NCI-H2107 treated with DMSO at 0.1 percent for 48 hours (cell line): ENCODE data around the gene FAM98C.
"Not testable (repeated sequence)": the region's sequence is repeated elsewhere in the genome, so short reads cannot be mapped to it uniquely, and the experiment has no call there.

Source experiments
- DNase-seq: peaks from one replicate; lab custom pipeline; 2025; ENCODE audit not compliant: unreplicated experiment; lab: John Stamatoyannopoulos, UW

Gene FAM98C

DNA sequence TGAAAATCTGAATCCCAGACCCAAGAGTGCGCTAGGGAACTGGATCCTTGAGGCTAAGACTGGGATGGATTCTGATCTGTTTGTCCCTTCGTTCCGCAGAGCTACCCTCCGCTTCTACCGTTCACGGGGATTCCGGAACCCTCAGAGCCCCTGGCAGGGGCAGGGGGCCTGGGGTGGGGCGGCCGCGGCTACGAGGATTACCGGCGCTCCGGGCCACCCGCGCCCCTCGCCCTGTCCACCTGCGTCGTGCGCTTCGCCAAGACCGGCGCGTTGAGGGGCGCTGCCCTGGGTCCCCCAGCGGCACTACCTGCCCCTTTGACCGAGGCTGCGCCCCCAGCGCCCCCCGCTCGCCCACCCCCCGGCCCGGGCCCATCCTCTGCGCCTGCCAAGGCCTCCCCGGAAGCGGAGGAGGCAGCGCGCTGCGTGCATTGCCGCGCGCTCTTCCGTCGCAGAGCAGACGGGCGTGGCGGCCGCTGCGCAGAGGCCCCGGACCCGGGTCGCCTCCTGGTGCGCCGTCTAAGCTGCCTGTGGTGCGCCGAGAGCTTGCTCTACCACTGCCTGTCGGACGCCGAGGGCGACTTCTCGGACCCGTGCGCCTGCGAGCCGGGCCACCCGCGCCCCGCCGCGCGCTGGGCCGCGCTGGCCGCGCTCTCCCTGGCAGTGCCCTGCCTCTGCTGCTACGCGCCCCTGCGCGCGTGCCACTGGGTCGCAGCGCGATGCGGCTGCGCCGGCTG lies 7.3 kb upstream of the FAM98C start:
- DNase-seq: no peak

DNA sequence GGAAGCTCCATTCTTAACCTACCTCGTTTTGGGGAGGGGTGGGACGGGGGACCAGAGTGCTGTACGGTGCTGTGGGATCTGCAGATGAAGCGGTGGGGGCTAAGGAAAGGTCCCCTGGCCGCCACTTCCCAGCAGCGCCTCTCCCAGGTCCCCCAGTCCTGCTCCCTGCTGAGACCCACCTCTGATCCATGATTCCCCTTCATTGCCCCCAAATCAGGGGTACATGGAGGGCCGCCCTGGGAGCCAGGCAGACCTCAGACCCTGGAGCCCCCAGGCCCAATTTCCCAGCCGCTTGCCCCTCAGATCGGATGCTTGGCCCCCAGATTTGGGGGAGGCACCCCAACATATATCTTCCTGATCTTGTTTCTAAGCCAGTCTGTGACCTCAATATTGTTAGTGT lies 3.8 kb upstream of the FAM98C start:
- no peak for DNase-seq

DNA sequence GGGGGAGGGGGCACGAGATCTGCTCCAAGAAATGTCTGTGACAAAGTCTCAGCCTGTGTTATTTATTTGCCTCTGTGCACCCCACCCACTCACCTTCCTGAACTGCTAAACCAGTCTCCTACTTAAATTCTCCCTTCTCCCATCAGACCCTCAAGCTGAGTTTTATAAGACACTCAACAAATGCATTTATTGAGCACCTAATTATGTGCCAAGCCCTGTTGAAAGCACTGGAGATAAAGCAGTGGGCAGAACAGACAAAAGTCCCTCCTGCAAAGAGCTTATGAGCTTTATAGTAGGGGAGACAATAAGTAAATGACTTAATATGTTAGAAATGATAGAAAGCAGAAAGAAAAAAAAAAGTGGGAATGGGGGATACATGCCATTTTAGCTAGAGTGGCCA lies 3.4 kb upstream of the FAM98C start:
- no peak for DNase-seq

DNA sequence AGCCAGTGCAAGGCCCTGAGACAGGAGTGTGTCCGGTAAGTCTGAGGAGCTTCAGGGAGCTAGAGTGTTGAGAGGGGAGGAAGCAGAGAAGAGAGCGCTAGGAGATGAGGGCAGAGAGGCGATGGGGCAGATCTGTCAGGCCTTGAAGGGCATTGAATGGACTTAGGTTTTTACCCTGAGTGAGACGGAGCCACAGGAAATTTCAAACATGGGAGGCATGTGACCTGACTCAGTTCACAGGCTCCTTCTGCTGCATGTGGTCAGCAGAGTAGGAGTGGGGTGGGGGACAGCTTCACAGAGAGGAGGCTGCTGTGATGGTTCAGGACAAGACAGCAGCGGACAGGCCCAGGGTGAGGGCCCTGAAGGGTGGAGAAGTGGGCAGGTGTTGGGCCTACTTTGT lies 2.5 kb upstream of the FAM98C start:
- no peak for DNase-seq

DNA sequence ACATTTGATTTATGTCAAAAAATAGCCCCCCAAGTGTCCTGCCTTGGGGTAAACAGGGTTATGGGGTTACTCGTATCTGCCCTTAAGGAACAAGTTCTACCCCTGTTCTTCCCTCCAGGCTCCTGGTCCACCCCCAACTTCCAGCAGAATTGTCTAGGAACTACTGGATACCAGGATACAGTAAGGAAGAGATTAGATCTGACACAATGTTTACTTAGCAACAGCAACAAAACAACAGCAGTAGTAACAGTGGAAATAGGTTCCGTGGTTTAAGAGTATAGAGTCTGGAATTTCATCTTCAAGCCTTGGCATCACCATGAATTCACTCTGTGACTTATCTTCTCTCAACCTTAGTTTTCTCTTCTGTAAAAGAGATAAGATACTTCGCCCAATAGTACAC lies 1.7 kb upstream of the FAM98C start:
- no peak for DNase-seq

DNA sequence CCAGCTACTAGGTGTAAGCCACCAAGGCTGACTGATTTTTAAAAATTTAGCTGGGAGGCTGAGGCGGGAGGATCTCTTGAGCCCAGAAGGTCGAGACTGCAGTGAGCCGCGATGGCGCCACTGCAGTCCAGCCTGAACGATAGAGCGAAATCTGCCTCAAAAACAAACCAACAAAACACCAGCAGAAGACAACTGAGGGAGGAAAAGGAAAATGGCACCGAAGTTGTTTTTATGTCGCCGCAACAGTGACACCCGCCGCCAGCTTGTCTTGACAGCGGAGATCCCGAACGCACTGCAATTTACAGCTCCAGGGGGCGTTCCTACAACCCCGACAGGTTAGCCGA lies 298 bp upstream of the FAM98C start:
- DNase-seq: no peak

GRCh38 chr19:38404858-38405257 lies 2.0 kb downstream of the FAM98C start:
- DNase-seq: no peak

DNA sequence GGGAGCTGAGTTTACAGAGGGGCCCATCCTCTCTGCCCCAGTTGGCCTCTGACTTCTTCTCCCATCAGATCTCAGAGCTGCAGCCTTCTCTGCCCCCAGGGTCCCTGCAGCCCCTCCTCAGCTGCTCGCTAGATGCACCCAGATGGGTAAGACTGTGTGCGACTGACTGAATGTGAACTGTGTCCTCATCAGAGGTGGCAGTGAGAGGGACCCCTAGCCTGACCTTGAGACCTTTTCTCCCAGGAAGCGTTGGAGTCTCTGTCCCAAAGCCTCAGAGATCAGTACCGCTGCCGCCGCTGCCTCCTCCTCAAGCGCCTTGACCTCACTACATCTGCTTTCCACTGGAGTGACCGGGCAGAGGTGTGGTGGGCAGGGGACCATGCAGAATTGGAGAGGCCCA lies 2.4 kb downstream of the FAM98C start:
- DNase-seq: no peak

- no peak for DNase-seq
Measured at GRCh38 chr19:38409631-38410133, 6.8 kb downstream of the FAM98C start.

- not testable (repeated sequence) for DNase-seq
Measured at GRCh38 chr19:38410407-38410806, 7.5 kb downstream of the FAM98C start.

GRCh38 chr19:38411041-38411712 lies 8.3 kb downstream of the FAM98C start:
- DNase-seq: no peak

- DNase-seq: not testable (repeated sequence)
Measured at GRCh38 chr19:38411898-38412297, 9.0 kb downstream of the FAM98C start.

GRCh38 chr19:38412491-38412890 lies 9.6 kb downstream of the FAM98C start:
- DNase-seq: no peak

- DNase-seq: no peak
Measured at GRCh38 chr19:38412961-38413360, 10.1 kb downstream of the FAM98C start.

GRCh38 chr19:38413416-38413815 lies 10.5 kb downstream of the FAM98C start:
- no peak for DNase-seq

DNA sequence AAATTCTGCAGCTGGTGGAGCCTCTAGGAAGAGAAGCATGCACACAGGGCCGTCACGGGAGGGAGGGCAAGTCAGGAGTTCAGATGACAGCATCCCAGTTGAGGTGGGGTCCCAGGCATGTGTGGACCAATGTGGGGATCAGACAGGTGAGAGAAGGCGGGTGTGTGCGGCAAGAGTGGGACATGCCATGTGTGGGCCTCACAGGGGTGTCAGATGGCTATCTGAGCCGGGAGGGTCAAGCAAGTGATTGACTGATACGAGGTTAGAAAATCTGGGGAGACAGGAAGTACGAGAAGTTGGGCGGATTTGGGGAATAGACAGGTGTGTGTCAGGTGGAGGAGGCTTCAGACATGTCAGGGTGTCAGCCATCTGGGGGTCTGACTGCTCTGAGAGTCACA lies 14.3 kb downstream of the FAM98C start:
- DNase-seq: no peak

DNA sequence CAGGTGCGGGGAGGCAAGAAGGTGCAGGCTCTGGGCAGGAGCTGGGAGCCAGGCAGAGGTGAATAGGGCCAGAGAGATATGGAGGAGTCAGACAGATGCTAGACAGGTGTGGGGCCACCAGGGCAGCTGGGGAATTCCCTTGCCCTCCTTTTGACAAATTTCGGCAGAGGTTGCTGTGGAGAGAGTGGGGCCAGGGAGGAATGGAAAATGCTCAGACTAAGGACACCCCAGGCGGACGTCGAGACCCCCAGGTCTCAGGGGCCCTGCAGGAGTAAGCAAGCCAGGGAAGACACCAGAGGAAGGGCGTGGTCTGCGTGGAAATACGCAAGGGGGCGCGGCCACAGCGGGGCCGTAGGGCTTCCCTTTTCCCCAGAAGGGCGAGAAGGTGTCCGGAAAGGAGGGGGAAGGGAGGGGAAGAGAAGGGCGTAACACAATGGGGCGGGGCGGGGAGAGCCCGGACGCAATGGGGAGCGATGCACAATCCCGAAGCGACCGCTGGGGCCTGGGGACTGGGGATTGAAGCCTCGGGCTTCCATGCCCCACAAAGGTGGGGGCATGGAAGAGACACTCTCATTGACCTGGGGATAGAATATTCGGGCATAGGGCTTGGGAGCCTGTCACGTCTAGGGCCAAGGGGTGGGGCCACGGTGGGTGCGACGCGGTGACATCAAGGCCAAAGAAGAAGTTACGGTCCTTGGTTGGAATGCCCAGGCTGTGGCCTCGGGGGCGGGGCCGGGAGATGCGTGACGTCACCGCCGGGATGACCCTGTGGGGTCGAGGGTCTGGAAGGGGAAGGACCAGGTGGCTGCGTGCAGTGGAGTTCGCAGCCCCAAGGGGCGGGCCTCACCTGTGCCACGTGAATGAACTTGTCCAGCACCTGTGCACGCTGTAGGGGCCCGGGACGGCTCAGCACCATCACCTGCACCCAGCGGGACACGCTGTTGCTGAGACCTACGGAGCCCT lies 14.9 kb downstream of the FAM98C start:
- DNase-seq: no peak

GRCh38 chr19:38420935-38421334 lies 18.0 kb downstream of the FAM98C start:
- no peak for DNase-seq

DNA sequence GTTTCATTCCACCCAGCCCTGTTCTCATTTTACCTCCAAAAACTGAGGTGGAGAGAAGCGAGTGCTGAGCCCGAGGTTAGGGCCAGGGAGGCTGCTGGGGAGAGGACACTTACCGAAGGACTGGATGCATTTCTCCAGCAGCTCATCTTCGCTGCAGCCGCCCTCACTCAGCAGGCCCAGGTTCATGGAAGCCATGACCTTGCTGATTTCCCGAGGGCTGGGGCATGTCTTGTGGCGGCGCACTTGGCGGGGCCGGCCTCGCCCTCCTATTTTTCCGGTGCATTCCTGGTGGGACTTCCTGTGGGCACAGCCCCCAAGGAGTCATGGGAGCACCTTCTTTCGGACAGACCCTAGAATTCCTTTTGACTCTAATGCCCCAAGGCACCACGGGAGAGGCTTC lies 19.0 kb downstream of the FAM98C start:
- no peak for DNase-seq

- DNase-seq: no peak
Measured at GRCh38 chr19:38422438-38422837, 19.5 kb downstream of the FAM98C start.

DNA sequence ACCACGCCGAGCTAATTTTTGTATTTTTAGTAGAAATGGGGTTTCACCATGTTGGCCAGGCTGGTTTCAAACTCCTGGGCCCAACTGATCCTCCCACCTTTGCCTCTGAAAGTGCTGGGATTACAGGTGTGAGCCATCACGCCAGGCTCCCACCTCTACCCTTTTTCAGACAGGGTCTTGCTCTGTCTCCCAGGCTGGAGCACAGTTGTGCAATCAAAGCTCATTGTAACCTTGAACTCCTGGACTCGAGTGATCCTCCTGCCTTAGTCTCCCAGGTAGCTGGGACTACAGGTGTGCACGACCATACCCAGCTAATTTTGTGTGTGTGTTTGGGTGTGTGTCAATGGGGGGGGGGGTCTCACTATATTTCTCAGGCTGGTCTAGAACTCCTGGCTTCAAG lies 21.4 kb downstream of the FAM98C start:
- no peak for DNase-seq
